ENCODE measurements around the gene LDB2. TPM values are rescaled to one million over a fixed set of nuclear protein-coding genes. Genes with fewer than 3 reads are reported as not detected.

LDB2 gene
- total RNA-seq, 4 donors from 2014 or later: 26.4 to 62.7 (median 40.7) TPM

DNA sequence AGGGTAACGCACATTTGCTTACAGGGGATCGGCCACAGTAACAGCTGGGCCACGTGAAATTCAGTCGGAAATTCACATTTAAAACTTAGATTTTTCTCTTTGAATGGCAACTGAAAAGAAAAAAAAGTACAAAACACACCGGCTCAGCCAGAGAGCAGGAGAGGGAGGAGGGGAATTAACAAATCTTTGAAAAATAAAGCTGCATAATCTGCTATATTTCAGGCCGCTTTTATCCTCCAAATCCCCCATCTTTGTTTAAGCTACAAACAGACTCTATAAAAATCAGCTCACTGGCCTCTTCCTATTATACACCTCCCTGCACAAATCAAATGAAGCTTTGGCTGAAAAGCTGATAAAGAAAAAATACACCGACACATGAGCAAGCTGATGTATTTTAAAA is 169.1 kb downstream of the LDB2 start:
- Histone ChIP-seq H3K27ac (no peak overlapping the region), H3K9me3 (peaks cover 0 to 7% (median 0%) of the 10 kb centered on the region in 4 donors), H3K4me1 (peaks cover 0 to 8% (median 0%) of the 10 kb centered on the region in 4 donors), H3K36me3 (peaks cover 0 to 2% (median 0%) of the 10 kb centered on the region in 3 donors), H3K27me3 (no peaks in the 10 kb centered on the region), H3K4me3 (no peak overlapping the region)
- 55 to 59% methylated on average over 7 of the region's 7 CpGs for WGBS, 2 donors
- TF ChIP-seq, protein P1, sequence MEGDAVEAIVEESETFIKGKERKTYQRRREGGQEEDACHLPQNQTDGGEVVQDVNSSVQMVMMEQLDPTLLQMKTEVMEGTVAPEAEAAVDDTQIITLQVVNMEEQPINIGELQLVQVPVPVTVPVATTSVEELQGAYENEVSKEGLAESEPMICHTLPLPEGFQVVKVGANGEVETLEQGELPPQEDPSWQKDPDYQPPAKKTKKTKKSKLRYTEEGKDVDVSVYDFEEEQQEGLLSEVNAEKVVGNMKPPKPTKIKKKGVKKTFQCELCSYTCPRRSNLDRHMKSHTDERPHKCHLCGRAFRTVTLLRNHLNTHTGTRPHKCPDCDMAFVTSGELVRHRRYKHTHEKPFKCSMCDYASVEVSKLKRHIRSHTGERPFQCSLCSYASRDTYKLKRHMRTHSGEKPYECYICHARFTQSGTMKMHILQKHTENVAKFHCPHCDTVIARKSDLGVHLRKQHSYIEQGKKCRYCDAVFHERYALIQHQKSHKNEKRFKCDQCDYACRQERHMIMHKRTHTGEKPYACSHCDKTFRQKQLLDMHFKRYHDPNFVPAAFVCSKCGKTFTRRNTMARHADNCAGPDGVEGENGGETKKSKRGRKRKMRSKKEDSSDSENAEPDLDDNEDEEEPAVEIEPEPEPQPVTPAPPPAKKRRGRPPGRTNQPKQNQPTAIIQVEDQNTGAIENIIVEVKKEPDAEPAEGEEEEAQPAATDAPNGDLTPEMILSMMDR (IDR thresholded peaks at IDR 0.05): no peak
- TF ChIP-seq EP300 (IDR thresholded peaks at IDR 0.05) (no peak), POLR2A (IDR thresholded peaks at IDR 0.05) (no peak)
- DNase-seq (ENCODE audit: low spot score in 2 of 2): no peak

DNA sequence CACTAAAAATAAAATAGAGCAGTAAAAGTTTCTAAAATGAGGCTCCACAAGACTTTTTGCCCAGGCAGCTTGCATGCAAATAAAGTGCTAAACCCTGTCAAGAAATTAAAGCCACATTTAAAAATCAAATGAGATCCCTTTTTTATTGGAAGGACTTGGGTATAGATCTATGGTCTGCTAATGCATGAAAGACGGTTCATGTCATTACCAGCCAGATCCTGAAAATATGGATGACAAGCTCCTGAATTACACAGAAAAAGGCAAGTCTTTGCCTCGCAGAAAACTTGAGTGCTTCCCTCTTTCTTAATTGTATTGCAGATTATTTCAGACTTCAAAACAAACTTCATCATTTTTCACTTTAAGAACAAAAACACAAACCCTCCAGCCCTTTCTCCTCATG is 169.6 kb downstream of the LDB2 start:
- H3K27ac ChIP-seq: no peak overlapping the region
- 63 to 72% methylated on average over 2 of the region's 2 CpGs for WGBS, 2 donors
- DNase-seq (ENCODE audit: low spot score in 2 of 2): no peak
- TF ChIP-seq POLR2A (IDR thresholded peaks at IDR 0.05) (no peak), EP300 (IDR thresholded peaks at IDR 0.05) (no peak)
- TF ChIP-seq, protein P1 (IDR thresholded peaks at IDR 0.05): no peak
- peaks cover 0 to 7% (median 0%) of the 10 kb centered on the region in 4 donors for H3K9me3 ChIP-seq
- peaks cover 0 to 8% (median 0%) of the 10 kb centered on the region in 4 donors for H3K4me1 ChIP-seq
- no peaks in the 10 kb centered on the region for H3K27me3 ChIP-seq
- peaks cover 0 to 2% (median 0%) of the 10 kb centered on the region in 3 donors for H3K36me3 ChIP-seq
- no peak overlapping the region for H3K4me3 ChIP-seq

- DNase-seq (ENCODE audit: low spot score in 2 of 2): no peak
- Histone ChIP-seq H3K27ac (no peak overlapping the region), H3K27me3 (no peaks in the 10 kb centered on the region)
Measured at GRCh38 chr4:16728111-16728510, 170.3 kb downstream of the LDB2 start.

GRCh38 chr4:16727218-16727617 is 171.2 kb downstream of the LDB2 start:
- Histone ChIP-seq H3K27ac (no peak overlapping the region), H3K36me3 (peaks cover 0 to 2% (median 0%) of the 10 kb centered on the region in 3 donors), H3K4me1 (peaks cover 0 to 8% (median 0%) of the 10 kb centered on the region in 4 donors), H3K27me3 (no peaks in the 10 kb centered on the region), H3K4me3 (no peak overlapping the region), H3K9me3 (peaks cover 0 to 11% (median 0%) of the 10 kb centered on the region in 4 donors)
- TF ChIP-seq, protein P1 (IDR thresholded peaks at IDR 0.05): no peak
- TF ChIP-seq EP300 (IDR thresholded peaks at IDR 0.05) (no peak), POLR2A (IDR thresholded peaks at IDR 0.05) (no peak)
- DNase-seq (ENCODE audit: low spot score in 2 of 2): no peak
- 83 to 91% methylated on average over 6 of the region's 6 CpGs for WGBS, 2 donors

More at GRCh38 chr4:16728111-16728510, 170.3 kb downstream of the LDB2 start:
- TF ChIP-seq POLR2A (IDR thresholded peaks at IDR 0.05) (no peak), EP300 (IDR thresholded peaks at IDR 0.05) (no peak)
- TF ChIP-seq, protein P1 (IDR thresholded peaks at IDR 0.05): no peak
- H3K4me3 ChIP-seq: no peak overlapping the region
- H3K36me3 ChIP-seq: peaks cover 0 to 2% (median 0%) of the 10 kb centered on the region in 3 donors
- peaks cover 0 to 8% (median 0%) of the 10 kb centered on the region in 4 donors for H3K4me1 ChIP-seq
- H3K9me3 ChIP-seq: peaks cover 0 to 8% (median 0%) of the 10 kb centered on the region in 4 donors

DNA sequence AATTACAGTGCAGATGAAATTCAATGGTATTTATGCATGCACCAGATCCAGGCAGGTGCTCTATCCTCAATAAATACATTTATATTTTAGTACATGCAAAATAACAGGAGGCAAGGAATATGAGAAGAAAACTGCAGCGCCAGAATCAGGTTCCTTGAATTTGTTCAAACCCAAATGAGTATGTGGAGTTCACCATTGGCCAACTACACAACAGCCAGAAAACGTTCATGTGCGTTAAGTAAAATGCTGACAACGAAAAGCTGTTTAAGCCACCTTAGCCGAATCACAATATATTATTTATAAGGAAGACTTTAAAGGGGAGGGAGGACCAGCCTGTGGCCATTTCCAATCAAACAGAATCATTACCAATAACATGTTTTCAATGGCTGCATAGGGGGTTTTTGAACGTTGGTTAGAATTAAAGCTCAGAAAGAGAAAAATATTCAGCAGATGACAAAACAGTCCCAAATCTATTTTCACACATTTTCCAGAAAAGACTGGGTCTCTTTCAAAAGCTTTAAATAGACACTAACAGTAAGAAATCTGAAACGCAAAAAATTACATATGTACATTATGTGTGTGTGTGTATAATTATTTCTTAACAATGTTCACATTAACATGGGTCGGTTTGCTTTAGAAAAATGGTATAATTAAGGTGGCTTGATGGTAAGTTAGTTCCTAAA is 171.9 kb downstream of the LDB2 start:
- Histone ChIP-seq H3K4me3 (no peak overlapping the region), H3K27me3 (no peaks in the 10 kb centered on the region), H3K36me3 (peaks cover 0 to 2% (median 0%) of the 10 kb centered on the region in 3 donors), H3K4me1 (peaks cover 0 to 8% (median 0%) of the 10 kb centered on the region in 4 donors), H3K27ac (no peak overlapping the region), H3K9me3 (peaks cover 0 to 11% (median 0%) of the 10 kb centered on the region in 4 donors)
- TF ChIP-seq EP300 (IDR thresholded peaks at IDR 0.05): no peak
- TF ChIP-seq, protein P1 (IDR thresholded peaks at IDR 0.05): no peak
- TF ChIP-seq POLR2A (IDR thresholded peaks at IDR 0.05): no peak
- WGBS, 2 donors: 89 to 92% methylated on average over 8 of the region's 8 CpGs
- DNase-seq (ENCODE audit: low spot score in 2 of 2): no peak

Data from tibial nerve (tissue), 4 donors.